Right atrium auricular region (tissue), 2 donors: Measurements from ENCODE around the gene AGFG2. TPM values are rescaled to one million over a fixed set of nuclear protein-coding genes. Genes with fewer than 3 reads are reported as not detected.

ENCODE experiments used
- DNase-seq: peaks from one replicate; pipeline ENCODE4 v3.0.0-alpha.2; 2019; ENCODE audit warnings: low spot score
- H3K27ac ChIP-seq, 2 donors: fragments of 200-600 bp; sonication (generic); 1 replicate in 1 of 2; 2 replicates in 1 of 2; pipeline ENCODE4 v1.5.1; 2016 to 2019
- H3K27me3 ChIP-seq, 2 donors: fragments of 200-600 bp; sonication (generic); one replicate each; pipeline versions ENCODE4 v1.5.1 to v1.6.0; 2017 to 2019
- H3K36me3 ChIP-seq: fragments of 200-600 bp; sonication (generic); one replicate; pipeline ENCODE4 v1.5.1; 2016
- H3K4me1 ChIP-seq, 2 donors: fragments of 200-600 bp; sonication (generic); one replicate each; pipeline versions ENCODE4 v1.5.1 to v1.6.0; 2017 to 2019
- H3K4me3 ChIP-seq, 2 donors: fragments of 200-600 bp; sonication (generic); 1 replicate in 1 of 2; 2 replicates in 1 of 2; pipeline ENCODE4 v1.5.1; 2017 to 2019; ENCODE audit warnings: mild to moderate bottlenecking in 1 of 2, moderate library complexity in 1 of 2
- H3K9me3 ChIP-seq, 2 donors: fragments of 200-600 bp; sonication (generic); one replicate each; pipeline ENCODE4 v1.5.1; 2019
- total RNA-seq, 2 donors: library from RNA; depleted of rRNA; stranded (reverse); fragments of >200 nt; gene quantifications; one replicate each; pipeline ENCODE4 v1.1.0, GENCODE V29; 2016
- TF ChIP-seq, protein P1 (sequence below), 2 donors: fragments of 200-600 bp; sonication (generic); IDR thresholded peaks; one replicate each; pipeline ENCODE4 v1.5.1; 2019; ENCODE audit warnings: antibody characterized with exemption in 2 of 2

AGFG2 gene, protein sequence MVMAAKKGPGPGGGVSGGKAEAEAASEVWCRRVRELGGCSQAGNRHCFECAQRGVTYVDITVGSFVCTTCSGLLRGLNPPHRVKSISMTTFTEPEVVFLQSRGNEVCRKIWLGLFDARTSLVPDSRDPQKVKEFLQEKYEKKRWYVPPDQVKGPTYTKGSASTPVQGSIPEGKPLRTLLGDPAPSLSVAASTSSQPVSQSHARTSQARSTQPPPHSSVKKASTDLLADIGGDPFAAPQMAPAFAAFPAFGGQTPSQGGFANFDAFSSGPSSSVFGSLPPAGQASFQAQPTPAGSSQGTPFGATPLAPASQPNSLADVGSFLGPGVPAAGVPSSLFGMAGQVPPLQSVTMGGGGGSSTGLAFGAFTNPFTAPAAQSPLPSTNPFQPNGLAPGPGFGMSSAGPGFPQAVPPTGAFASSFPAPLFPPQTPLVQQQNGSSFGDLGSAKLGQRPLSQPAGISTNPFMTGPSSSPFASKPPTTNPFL
- total RNA-seq: 10 to 100 TPM; 16.4 to 25.8 TPM

DNA sequence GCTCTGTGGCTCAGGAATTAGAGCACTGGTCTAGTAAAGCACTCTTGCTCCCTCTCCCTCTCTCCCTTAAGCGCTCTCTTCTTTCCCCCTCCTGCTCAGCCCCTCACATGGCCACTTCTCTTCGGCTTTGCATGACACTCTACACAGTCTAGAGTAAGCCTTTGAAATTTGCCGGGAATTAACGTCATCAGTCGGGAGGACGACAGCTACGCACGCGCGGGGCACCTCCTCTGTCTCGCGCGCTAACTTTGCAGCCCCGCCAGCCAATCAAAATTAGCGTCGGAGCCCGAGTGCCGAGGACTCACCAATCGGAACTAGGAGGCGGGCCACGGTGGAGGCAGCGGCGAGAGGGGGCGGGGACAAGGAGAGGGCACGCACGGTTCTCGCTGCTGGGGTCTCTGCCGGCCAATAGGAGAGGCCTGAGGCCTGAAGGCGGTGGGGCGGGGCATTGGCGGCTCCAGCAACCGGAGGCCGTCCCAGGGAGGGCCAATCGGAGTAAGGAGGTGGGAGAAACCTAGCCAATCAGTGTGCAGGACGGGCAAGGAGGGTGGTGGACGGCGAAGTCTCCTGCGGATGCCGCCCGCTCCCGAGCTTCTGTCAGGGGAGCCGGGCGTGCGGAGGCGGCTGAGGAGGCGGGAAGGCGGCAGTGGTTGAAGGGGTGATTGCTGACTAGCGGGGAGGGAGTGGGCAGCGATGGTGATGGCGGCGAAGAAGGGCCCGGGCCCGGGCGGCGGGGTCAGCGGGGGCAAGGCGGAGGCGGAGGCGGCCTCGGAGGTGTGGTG, at the start of gene AGFG2:
Gene AGFG2 (plus strand): TSS at position 550 of the 782 bp plus-strand sequence. CDS start 144 bp downstream, at position 694.
- Histone ChIP-seq H3K27ac (peak within 1 kb of the TSS; percentile 67 to 78), H3K4me3 (peak within 1 kb of the TSS; percentile 69 to 98), H3K36me3 (no peaks in the 10 kb centered on the region), H3K4me1 (peaks cover 0 to 22% of the 10 kb centered on the region in 2 donors), H3K9me3 (no peaks in the 10 kb centered on the region), H3K27me3 (no peaks in the 10 kb centered on the region)
- TF ChIP-seq, protein P1, sequence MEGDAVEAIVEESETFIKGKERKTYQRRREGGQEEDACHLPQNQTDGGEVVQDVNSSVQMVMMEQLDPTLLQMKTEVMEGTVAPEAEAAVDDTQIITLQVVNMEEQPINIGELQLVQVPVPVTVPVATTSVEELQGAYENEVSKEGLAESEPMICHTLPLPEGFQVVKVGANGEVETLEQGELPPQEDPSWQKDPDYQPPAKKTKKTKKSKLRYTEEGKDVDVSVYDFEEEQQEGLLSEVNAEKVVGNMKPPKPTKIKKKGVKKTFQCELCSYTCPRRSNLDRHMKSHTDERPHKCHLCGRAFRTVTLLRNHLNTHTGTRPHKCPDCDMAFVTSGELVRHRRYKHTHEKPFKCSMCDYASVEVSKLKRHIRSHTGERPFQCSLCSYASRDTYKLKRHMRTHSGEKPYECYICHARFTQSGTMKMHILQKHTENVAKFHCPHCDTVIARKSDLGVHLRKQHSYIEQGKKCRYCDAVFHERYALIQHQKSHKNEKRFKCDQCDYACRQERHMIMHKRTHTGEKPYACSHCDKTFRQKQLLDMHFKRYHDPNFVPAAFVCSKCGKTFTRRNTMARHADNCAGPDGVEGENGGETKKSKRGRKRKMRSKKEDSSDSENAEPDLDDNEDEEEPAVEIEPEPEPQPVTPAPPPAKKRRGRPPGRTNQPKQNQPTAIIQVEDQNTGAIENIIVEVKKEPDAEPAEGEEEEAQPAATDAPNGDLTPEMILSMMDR (IDR thresholded peaks at IDR 0.05): no peak
- peak; percentile 100 for DNase-seq

DNA sequence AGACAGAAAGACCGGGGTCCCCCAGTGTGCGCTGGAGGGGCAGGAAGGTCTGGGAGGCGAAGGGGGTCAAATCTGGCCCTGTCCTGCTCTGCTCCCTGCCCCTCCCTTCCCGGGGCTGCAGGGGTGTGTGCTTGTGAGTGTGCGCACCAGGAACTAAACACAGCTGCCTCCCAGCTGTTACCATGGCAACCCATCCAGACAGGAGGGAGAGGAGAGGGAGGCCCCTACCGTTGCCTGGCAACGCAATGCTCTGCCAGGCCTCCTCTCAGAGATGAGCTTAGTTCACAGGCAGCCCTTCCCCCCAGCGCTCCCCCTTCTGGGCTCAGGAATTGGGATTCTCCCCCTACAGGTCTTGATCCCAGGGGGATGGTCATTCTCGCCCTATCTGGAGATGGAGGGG, 49.2 kb upstream of the AGFG2 start:
- Histone ChIP-seq H3K9me3 (no peaks in the 10 kb centered on the region), H3K36me3 (no peaks in the 10 kb centered on the region), H3K27ac (no peak overlapping the region), H3K27me3 (no peaks in the 10 kb centered on the region), H3K4me3 (no peak overlapping the region), H3K4me1 (peaks cover 0 to 11% of the 10 kb centered on the region in 2 donors)
- TF ChIP-seq, protein P1 (IDR thresholded peaks at IDR 0.05): no peak
- DNase-seq: no peak

DNA sequence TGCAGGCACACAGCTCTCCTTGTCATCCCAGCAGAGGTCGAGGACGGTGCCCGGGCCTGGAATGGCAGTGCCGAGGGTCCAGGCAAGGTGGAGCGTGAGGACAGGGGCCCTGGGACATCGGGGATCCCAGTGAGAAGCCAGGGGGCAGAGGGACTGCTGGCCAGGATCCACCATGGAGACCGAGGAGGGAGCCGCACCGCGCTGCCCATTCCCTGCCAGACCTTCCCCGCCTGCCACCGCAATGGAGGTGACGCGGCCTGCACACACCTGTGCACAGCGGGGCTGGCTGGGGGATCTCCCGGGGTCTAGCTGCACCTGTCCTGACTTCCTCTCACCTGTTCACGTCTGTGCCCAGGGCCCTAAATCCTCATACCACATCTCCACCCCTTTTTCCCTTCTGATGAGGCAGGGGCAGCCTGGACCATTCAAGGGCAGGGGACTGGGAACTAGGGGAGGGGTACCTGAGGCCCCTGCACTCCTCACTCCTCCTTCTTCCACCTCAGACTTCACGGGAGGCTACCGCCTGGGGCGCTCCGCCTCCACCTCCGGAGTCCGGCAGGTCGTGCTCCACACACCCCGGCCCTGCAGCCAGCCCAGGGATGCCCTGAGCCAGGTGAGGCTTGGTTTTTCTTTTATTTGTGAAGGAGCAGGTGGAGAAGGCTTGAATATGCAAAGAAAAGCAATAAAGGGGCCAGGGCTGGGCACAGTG, 48.4 kb upstream of the AGFG2 start:
- DNase-seq: no peak
- TF ChIP-seq, protein P1 (IDR thresholded peaks at IDR 0.05): no peak
- H3K9me3 ChIP-seq: no peaks in the 10 kb centered on the region
- H3K4me3 ChIP-seq: no peak overlapping the region
- H3K4me1 ChIP-seq: peaks cover 0 to 11% of the 10 kb centered on the region in 2 donors
- H3K27me3 ChIP-seq: no peaks in the 10 kb centered on the region
- H3K36me3 ChIP-seq: no peaks in the 10 kb centered on the region
- H3K27ac ChIP-seq: no peak overlapping the region

DNA sequence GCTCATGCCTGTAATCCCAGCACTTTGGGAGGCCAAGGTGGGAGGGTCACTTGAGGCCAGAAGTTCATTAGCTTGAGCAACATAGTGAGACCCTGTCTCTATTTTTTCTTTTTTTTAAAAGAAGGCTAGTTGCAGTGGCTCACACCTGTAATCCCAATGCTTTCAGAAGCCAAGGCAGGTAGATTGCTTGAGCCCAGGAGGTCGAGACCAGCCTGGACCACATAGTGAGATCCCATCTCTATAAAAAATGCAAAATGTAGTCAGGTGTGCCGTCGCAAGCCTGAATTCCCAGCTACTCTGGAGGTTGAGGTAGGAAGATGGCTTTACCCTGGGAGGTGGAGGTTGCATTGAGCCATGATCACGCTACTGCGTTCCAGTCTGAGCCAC, 47.8 kb upstream of the AGFG2 start:
- no peak for DNase-seq
- Histone ChIP-seq H3K9me3 (no peaks in the 10 kb centered on the region), H3K36me3 (no peaks in the 10 kb centered on the region), H3K27ac (no peak overlapping the region), H3K27me3 (no peaks in the 10 kb centered on the region), H3K4me3 (no peak overlapping the region), H3K4me1 (peaks cover 0 to 11% of the 10 kb centered on the region in 2 donors)
- TF ChIP-seq, protein P1 (IDR thresholded peaks at IDR 0.05): no peak

DNA sequence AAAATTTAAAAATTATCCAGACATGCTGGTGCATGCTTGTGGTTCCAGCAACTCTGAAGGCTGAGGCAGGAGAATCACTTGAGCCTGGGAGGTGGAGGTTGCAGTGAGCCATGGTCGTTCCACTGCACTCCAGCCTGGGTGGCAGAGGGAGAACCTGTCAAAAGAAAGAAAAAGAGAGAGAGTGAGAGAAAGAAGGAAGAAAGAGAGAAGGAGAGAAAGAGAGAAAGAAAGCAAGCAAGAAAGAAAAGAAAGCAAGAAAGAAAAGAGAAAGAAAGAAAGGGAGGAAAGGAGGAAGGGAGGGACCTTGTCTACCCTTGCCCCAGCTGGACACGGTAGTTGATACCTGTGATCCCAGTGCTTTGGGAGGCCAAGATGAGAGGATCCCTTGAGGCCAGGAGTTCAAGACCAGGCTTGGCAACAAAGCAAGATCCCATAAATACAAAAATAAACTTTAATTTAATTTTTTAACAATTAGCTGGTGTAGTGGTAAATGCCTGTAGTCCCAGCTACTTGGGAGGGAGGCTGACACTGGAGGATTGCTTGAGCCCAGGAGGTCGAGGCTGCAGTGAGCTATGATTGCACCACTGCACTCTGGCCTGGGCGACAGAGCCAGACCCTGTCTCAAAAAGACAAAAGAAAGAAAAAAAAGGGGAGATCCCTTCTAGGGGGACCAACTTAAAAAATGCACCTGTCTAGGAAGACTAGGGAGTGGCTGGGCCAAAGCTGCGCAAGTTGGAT, 46.1 kb upstream of the AGFG2 start:
- DNase-seq: no peak
- TF ChIP-seq, protein P1 (IDR thresholded peaks at IDR 0.05): no peak
- Histone ChIP-seq H3K4me3 (peak overlapping the region in 1 of 2 donors; percentile 50), H3K4me1 (peaks cover 0 to 11% of the 10 kb centered on the region in 2 donors), H3K9me3 (no peaks in the 10 kb centered on the region), H3K36me3 (no peaks in the 10 kb centered on the region), H3K27me3 (no peaks in the 10 kb centered on the region), H3K27ac (no peak overlapping the region)
